Hepatocyte (in vitro differentiated cells): ENCODE results near the gene UBE2U.

Experiments
- EZH2 ChIP-seq: fragments of 200-600 bp; sonication (generic); IDR thresholded peaks from 2 replicates; pipeline ENCODE4 v1.6.1; 2016; ENCODE audit warnings: antibody characterized with exemption, mild to moderate bottlenecking, borderline replicate concordance
- EZH2phosphoT487 ChIP-seq: fragments of 200-600 bp; sonication (generic); IDR thresholded peaks from one replicate; pipeline ENCODE4 v1.6.1; 2018; ENCODE audit warnings: antibody characterized with exemption, mild to moderate bottlenecking, low read depth, moderate library complexity; ENCODE audit not compliant: unreplicated experiment, severe bottlenecking
- TF ChIP-seq, protein P1 (sequence below): fragments of 200-600 bp; sonication (generic); IDR thresholded peaks from 2 replicates; pipeline ENCODE4 v1.5.1; 2016; ENCODE audit warnings: antibody characterized with exemption, mild to moderate bottlenecking; ENCODE audit not compliant: poor library complexity

DNA sequence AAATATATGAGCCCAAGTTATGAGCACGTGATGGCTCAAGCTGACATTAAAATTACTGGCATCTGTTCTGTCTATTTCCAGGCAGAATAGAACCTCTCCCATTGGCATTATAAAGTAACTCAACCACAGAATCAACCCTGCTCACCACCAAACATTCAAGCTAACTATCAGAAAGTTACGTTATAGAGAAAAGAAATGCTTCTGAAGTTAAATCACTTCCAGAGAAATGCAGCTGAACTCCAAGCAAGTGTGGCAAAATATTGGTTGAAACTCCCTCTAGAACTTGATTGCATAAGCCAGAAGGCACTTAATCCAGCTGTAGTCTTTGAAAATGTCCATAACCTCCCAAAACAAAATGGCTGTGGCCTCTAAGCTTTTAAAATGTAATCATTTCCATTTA lies 36.2 kb upstream of the UBE2U start:
- TF ChIP-seq, protein P1, sequence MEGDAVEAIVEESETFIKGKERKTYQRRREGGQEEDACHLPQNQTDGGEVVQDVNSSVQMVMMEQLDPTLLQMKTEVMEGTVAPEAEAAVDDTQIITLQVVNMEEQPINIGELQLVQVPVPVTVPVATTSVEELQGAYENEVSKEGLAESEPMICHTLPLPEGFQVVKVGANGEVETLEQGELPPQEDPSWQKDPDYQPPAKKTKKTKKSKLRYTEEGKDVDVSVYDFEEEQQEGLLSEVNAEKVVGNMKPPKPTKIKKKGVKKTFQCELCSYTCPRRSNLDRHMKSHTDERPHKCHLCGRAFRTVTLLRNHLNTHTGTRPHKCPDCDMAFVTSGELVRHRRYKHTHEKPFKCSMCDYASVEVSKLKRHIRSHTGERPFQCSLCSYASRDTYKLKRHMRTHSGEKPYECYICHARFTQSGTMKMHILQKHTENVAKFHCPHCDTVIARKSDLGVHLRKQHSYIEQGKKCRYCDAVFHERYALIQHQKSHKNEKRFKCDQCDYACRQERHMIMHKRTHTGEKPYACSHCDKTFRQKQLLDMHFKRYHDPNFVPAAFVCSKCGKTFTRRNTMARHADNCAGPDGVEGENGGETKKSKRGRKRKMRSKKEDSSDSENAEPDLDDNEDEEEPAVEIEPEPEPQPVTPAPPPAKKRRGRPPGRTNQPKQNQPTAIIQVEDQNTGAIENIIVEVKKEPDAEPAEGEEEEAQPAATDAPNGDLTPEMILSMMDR, result no peak
- TF ChIP-seq EZH2 (no peak), EZH2phosphoT487 (no peak)
